Measurements from ENCODE around the gene C16orf87.
"Not testable (repeated sequence)": the region's sequence is repeated elsewhere in the genome, so short reads cannot be mapped to it uniquely, and the experiment has no call there.

C16orf87 gene

GRCh38 chr16:46797501-46797900 lies 33.5 kb downstream of the C16orf87 start:
- DNase-seq, result peak; percentile 74

- no peak for DNase-seq
Measured at GRCh38 chr16:46796764-46797269, 34.2 kb downstream of the C16orf87 start.

GRCh38 chr16:46793841-46794240 lies 37.1 kb downstream of the C16orf87 start:
- DNase-seq, result no peak

DNA sequence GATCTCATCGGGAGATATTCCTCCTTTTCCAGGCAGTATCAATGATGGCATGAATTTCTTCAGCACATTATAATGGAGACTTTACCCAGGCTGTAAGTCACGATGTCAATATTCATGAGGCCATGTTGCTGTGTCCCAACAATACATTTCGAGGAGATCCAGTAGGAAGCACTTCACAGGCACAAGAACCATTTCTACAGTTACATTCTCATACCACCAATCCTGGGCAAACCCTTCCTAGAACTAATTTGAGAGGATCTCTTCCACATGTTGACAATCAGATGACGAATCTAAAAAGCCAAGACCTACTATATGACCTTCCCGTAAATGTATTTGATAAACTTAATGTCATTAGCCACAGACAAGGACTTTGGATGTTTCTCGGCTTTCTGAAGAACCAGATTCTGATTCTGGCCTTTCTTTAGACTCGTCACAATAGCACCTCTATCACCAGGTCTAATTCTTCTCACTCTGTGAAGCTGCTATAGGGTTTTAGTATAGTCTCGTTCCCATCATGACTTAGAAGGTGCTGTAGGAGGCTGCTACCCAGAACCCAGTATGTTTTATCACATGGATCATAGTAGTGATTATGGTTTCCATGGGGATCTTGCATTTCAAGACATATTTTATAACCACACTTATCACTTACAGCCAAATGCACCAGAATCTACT lies 40.2 kb downstream of the C16orf87 start:
- DNase-seq, result peak; percentile 41

- DNase-seq, result peak; percentile 81
Measured at GRCh38 chr16:46789499-46790414, 41.2 kb downstream of the C16orf87 start.

- DNase-seq, result peak; percentile 33
Measured at GRCh38 chr16:46788891-46789474, 42.0 kb downstream of the C16orf87 start.

- no peak for DNase-seq
Measured at GRCh38 chr16:46787909-46788308, 43.1 kb downstream of the C16orf87 start.

GRCh38 chr16:46785076-46785845 lies 45.7 kb downstream of the C16orf87 start:
- DNase-seq, result no peak

- DNase-seq, result not testable (repeated sequence)
Measured at GRCh38 chr16:46784569-46784968, 46.4 kb downstream of the C16orf87 start.

DNA sequence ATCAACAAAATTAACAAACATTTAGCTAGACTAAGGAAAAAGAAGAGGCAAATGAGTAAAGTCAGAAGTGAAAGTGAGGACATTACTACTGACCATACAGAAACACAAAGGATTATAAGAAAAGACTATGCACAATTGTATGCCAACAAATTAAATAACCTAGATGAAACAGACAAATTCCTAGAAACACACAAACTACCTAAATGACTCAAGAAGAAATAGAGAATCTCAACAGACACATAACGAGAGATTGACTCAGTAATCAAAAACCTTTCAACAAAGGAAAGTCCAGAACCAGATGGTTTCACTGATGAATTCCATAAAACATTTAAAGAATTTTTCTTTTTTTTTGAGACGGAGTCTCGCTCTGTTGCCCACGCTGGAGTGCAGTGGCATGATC lies 47.2 kb downstream of the C16orf87 start:
- no peak for DNase-seq

DNA sequence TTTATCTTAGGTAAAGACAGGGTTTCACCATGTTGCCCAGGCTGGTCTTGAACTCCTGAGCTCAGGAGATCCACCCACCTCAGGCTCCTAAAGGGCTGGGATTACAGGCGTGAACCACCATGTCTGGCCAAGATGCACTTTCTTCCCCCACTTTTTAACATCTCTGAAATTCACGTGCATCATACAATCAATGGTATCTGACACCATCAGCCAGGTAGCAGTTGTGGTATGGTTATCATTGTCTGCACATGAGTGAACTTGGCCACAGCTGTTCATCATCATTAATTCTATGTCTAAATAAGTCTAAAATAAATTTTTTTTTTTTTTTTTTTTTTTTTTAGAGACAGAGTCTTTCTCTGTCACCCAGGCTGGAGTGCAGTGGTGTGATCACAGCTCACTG lies 48.7 kb downstream of the C16orf87 start:
- no peak for DNase-seq

DNA sequence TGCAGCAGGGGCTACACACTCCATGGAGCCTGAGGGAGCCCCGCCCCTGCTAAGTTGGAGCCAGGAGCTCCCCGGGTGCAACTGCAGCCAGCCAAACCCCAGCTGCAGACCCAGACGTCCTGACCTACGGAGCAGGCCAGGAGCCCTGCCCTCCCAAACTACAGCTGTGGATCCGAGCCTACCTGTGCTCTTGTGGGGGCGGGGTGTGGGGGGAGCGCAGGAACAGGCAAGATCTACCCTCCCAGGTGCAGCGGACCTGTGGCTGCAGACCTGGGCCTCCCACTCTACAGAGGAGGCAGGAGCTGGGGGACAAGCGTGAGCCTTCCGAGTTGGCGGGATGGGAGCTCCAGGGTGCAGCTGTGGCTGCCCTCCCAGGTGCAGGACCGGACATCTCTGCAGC lies 53.2 kb downstream of the C16orf87 start:
- no peak for DNase-seq

DNA sequence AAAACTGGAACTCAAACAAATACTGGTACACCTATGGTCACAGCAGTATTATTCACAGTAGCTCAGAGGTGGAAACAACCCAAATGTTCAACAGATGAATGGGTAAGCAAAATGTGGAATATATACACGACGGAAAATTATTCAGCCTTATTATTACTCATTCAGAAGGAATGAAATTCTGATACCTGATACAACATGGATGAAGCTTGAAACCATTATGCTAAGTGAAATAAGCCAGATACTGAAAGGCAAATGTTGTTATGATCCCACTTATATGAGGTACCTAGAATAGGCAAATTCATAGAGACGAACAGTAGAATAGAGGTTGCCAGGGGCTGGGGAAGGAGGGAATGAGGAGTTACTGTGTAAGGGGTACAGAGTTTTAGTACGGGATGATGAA lies 55.8 kb downstream of the C16orf87 start:
- DNase-seq, result no peak

DNA sequence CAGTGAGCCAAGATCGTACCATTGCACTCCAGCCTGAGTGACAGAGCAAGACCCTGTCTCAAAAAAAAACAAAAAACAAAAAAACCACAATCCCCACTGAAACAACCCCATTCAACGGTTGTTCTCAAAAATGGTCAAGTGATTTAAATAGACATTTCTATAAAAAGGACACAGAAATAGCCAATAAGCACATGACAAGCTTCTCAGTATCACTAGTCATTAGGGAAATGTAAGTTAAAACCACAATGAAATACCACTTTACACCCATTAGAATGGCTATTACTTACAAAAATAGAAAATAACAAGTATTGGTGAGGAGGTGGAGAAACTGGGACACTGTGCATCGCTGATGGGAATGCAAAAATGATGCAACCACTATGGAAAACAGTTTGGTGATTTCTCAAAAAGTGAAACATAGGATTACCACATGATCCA lies 56.2 kb downstream of the C16orf87 start:
- no peak for DNase-seq

GRCh38 chr16:46772463-46772862 lies 58.5 kb downstream of the C16orf87 start:
- no peak for DNase-seq

DNA sequence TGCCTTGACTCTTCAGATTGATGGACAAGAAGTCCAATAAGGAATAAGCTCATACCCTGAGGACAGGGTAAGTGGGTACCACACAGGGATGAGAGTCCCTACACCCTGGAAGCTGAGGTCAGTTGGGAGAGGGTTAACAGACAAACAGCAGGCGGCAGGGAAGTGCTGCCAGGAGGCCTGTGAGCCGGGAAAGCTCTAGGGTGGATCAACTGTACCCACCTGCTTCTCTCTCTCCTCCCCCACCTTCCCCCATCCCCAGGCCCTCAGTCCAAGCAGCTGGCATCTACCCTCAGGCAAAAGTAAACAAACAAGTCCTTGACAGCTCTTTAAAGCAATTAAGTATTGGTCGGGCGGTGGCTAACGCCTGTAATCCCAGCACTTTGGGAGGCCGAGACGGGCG lies 62.2 kb downstream of the C16orf87 start:
- DNase-seq, result peak; percentile 89

DNA sequence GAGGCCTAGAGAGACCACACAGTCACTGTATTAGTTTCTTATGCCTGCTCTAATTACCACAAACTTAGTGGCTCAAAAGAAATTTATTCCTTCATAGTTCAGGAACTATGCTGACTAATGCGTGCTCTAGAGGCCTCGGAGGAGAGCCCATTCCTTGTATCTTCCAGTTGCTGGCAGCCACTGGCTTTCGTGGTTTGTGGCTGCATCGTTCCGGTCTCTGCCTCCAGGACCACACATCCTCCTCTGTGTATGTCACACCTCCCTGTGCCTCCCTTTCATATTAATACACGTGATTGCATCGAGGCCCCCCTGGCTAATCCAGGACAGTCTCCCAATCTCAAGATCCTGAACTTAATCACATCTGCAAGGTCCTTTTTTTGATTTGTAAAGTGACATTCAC lies 65.9 kb downstream of the C16orf87 start:
- no peak for DNase-seq

DNA sequence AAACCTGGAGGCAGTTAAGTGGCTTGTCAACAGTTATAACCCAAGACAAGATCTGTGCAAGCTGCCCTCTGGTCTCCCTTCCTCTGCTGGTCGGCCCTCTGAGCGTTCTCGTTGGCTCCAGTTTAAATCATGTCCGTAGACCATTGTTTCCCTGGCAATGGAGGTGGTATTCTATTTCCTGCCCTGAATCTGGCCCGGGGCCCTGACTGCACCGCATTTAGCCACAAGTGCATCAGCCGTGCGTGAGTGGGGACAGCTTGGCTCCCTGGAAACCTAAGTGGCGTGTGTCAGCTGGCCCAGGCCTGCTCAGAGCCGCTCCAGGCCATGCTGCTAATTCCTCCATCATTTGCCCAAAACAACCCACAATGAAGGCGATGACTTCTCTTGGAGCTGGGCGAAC lies 67.8 kb downstream of the C16orf87 start:
- peak; percentile 61 for DNase-seq

GRCh38 chr16:46762583-46762982 lies 68.4 kb downstream of the C16orf87 start:
- DNase-seq, result peak; percentile 82

GRCh38 chr16:46759309-46759708 lies 71.7 kb downstream of the C16orf87 start:
- DNase-seq, result no peak

GRCh38 chr16:46757339-46758050 lies 73.5 kb downstream of the C16orf87 start:
- DNase-seq, result peak; percentile 23

GRCh38 chr16:46756772-46757171 lies 74.2 kb downstream of the C16orf87 start:
- DNase-seq, result no peak

Measured in DMS53 (cell line).